Measurements from ENCODE around the gene SMOC2.

- TF ChIP-seq CTCF (IDR thresholded peaks at IDR 0.05) (no peak), POLR2AphosphoS5 (IDR thresholded peaks at IDR 0.05) (no peak), POLR2A (IDR thresholded peaks at IDR 0.05) (no peak), EP300 (IDR thresholded peaks at IDR 0.05; ENCODE audit: low read depth) (no peak)
Observed at GRCh38 chr6:168664956-168665355, 224.0 kb downstream of the SMOC2 start.
